Cardiac fibroblast (primary cell): ENCODE measurements around the gene AMT.

Experiments
- DNase-seq, 2 donors: peaks; one replicate each; pipeline versions ENCODE4 v3.0.0 to v3.0.0-alpha.2; 2010; ENCODE audit warnings: low read depth in 2 of 2
- H3K4me3 ChIP-seq, 2 donors: replicated peaks in 1 of 2; 1 replicate in 1 of 2; 2 replicates in 1 of 2; pipeline ENCODE4 v1.5.1; 2011; ENCODE audit warnings: low read depth in 2 of 2, low read length in 2 of 2, mild to moderate bottlenecking in 2 of 2, moderate library complexity in 1 of 2
- TF ChIP-seq, protein P1 (sequence below): IDR thresholded peaks from one replicate; pipeline ENCODE4 v1.5.1; 2011; ENCODE audit warnings: low read depth, mild to moderate bottlenecking, low read length, inconsistent platforms

AMT gene, protein sequence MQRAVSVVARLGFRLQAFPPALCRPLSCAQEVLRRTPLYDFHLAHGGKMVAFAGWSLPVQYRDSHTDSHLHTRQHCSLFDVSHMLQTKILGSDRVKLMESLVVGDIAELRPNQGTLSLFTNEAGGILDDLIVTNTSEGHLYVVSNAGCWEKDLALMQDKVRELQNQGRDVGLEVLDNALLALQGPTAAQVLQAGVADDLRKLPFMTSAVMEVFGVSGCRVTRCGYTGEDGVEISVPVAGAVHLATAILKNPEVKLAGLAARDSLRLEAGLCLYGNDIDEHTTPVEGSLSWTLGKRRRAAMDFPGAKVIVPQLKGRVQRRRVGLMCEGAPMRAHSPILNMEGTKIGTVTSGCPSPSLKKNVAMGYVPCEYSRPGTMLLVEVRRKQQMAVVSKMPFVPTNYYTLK

DNA sequence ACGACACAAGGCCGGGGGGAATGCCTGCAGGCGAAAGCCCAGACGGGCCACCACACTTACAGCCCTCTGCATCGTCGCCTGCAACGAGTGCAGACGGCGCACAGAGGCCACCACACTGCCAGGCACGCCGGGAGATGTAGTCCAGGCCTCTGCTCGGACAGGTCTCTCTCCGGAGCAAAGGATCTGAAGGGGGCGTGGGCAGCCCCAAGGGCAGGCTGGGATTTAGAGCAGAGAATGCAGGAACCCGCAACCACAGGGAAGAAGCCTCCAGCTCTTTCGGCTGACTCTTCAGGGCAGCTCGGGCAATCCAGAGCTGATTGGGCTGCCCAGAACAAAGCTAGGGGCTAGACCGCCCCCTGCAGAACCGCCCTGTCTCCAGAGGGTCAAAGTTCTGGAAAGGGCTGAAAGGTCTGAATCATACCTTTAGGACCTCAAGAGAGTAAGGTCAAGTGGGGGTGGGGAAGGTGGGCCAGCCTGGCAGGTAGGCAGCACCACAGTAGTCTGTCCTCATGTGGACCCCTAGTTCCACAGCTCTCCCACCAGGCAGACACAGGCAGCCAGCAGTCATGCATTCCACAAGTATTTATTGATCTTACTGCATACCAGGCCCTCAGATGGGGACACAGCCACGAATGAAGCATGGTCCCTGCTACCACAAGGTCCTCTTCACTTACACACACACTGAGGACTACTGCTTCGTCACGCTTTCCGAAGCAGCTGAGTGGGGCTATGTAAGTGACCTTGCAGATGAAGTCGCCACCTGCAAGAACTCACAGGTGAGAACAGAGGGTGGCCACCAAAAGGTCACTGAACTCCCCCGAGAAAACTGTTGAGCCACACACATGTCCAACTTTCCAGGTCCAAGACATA is at the start of gene AMT:
Gene AMT, minus strand, starts transcription at position 95 of the 870 bp plus-strand sequence. Its CDS starts 23 bp downstream, at position 72.
- H3K4me3 ChIP-seq = no peak within 1 kb of the TSS
- no peak for DNase-seq

DNA sequence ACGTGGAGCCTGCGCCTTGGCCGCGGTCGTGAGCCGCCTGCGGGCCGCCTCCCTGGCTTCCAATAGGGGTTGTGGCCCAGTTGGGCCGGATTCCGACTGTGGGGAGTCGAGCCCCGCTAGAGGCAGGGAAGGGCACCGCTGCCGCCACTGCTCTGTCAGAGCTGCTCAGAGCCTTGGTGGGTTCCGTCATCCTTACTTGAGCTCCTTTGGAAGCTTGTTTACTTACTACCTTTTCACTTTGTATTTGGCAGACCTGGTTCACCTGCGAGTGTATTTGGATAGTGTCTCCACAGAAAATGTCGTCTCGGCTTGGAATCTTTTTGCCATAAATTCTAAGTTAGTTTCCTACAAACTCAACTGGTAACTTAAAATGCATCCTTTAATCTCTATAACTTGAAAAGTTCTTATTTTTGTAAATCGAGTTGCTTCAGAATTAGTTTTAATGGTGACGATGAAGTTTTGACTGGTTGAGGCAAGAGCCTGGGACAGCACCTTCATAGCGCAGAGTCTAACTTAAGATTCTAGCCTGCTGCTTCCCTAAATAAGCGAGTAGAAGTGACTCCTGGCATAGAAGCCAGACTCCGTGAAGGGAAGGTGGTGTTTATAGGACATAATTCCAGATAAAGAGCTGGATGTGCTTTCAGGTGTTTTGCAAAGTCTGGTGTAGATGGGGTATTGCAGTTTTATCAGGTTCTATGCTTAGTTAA is 48.6 kb upstream of the AMT start:
- peak in 1 of 2 donors; percentile 25 for DNase-seq
- peak overlapping the region; percentile 78 to 83 for H3K4me3 ChIP-seq
- TF ChIP-seq, protein P1, sequence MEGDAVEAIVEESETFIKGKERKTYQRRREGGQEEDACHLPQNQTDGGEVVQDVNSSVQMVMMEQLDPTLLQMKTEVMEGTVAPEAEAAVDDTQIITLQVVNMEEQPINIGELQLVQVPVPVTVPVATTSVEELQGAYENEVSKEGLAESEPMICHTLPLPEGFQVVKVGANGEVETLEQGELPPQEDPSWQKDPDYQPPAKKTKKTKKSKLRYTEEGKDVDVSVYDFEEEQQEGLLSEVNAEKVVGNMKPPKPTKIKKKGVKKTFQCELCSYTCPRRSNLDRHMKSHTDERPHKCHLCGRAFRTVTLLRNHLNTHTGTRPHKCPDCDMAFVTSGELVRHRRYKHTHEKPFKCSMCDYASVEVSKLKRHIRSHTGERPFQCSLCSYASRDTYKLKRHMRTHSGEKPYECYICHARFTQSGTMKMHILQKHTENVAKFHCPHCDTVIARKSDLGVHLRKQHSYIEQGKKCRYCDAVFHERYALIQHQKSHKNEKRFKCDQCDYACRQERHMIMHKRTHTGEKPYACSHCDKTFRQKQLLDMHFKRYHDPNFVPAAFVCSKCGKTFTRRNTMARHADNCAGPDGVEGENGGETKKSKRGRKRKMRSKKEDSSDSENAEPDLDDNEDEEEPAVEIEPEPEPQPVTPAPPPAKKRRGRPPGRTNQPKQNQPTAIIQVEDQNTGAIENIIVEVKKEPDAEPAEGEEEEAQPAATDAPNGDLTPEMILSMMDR = no peak

More for the DNA sequence above, at the start of gene AMT:
- TF ChIP-seq, protein P1 = no peak

DNA sequence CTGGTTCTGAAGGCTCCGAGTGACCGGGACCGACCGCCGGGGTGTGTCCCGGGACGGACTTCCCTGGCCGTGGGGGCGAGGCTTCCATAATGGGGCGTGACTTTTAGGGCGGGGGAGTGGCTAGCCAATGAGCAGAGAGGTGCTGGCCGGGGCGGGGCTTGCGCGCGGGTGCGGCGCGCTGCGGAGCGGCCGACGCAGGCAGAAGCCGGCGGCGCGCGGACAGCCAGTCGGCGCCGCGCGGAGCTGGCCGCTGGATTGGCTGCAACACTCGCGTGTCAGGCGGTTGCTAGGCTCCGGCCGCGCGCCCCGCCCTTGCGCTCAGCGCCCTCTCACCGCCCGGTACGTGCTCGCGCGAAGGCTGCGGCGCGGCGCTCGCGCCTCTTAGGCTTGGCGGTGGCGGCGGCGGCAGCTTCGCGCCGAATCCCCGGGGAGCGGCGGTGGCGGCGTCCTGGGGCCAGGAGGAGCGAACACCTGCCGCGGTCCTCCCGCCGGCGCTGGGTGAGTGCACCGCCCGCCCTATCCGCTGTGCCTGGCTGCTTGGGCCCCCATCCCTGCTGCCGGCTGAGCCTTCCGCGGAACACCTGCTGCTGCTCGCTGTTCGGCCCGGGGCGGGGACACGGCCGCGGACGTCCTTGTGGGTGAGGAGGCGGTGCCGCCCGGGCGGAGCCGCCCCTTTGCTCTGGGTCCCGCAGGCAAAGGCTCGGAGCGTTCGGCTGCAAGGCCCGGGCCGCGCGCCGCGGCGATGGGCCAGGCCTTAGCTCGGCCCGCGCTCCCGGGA is 47.9 kb upstream of the AMT start, which contains the start of gene DAG1:
Gene DAG1, plus strand, starts transcription at position 332 of the 778 bp plus-strand sequence. CDS start 40,268 bp downstream, outside the sequence.
- peak within 1 kb of the TSS; percentile 78 to 83 for H3K4me3 ChIP-seq
- peak; percentile 95 to 98 for DNase-seq
- TF ChIP-seq, protein P1 = no peak

DNA sequence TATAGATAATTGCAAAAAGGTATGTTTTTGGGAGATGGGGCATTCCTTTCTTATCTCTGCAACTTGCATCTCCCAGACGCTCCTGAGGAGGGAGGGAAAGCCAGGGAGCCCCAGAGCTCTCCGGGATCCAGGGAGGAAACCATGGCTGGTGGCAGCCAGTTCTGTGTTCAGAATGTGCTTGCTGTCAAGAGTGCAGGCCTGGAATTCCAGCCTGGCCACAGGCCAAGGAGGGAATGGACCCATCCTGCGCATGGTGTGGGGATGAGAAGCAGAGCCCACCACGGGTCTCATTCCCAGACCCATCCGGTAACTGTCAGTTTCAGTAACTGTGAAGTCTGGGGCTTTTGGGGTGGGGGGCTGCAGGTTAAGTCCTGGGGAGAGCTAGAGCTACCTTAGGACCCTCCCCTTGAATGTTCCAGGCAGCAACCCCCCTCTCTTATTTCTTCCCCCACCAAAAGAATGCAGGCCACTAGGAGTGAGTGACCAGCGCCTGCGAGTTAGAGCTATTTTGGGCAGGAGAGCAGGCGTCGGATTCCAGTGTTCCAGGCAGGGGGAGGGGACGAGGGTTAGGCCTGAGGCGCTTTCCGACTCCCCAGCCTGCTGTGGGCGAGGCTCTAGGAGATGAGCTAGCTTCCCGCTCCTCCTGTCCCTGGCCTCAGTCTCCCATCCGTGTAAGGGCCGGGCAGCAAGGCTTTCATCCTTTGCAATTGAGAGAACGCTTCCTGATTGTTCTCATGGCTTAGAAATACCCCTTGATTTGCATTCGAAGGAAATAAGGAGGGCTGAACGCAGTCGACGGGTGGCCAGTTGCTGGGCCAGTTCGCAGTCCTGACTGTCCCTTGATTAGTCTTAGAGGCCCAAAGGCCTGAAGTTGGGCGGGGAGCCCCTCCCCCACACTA is 47.0 kb upstream of the AMT start:
- H3K4me3 ChIP-seq = peak overlapping the region; percentile 25 to 48
- DNase-seq = peak; percentile 72 to 85
- TF ChIP-seq, protein P1 = no peak

DNA sequence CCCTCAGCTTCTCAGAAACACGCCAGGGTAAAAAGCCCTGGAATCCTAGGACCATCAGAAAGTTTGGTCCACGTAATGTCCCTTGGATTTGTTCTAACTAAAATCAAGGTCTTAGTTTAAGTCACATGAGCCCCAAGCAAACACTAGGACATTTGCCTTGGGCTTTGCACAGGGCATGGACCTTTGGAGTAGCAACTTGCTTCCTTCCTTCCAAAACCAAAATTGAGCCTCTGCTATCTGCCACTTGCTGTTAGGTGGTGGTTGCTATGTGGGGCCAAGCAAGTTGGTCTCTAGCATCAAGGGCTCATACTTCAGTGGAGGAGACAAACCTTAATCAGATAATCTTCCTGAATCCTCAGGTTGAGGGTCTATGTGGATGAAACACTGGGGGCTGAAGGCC is 43.8 kb upstream of the AMT start:
- TF ChIP-seq, protein P1 = no peak
- no peak overlapping the region for H3K4me3 ChIP-seq
- DNase-seq = no peak
